Astrocyte (in vitro differentiated cells and primary cell): ENCODE results near the gene PRKAG2.

ENCODE experiments used
- CTCF ChIP-seq: IDR thresholded peaks from 2 replicates; pipeline ENCODE4 v1.5.1; 2011; ENCODE audit warnings: low read depth, mild to moderate bottlenecking, inconsistent platforms, low read length, moderate library complexity; ENCODE audit not compliant: insufficient read depth
- EZH2 ChIP-seq: IDR thresholded peaks from 2 replicates; pipeline ENCODE4 v1.6.1; 2012; ENCODE audit warnings: mild to moderate bottlenecking, low read length, inconsistent platforms; ENCODE audit not compliant: insufficient read depth

DNA sequence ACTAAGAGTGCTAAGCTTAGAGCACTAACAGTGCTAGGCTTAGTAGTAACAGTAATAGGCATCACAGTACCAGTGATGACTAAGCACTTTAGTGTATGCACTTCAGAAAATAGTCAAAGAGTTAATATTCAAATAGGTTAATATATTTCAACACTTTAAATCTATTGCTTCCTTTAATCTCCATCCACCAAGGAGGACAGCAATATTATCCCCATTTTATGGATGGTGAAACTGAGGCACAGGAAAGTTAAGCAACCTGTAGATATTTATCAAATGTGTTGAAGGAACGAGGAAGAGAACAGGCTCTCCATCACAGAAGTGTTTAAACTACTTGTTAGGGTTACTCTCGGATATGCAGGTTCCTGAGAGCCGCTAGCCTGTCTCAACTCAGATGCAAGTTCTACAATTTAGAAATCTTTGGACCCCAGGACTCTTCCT is 165.5 kb downstream of the PRKAG2 start:
- TF ChIP-seq CTCF (no peak), EZH2 (no peak)
